NCI-H146 (cell line): ENCODE measurements around the gene SULT1A3.
"Not testable (repeated sequence)": the region's sequence is repeated elsewhere in the genome, so short reads cannot be mapped to it uniquely, and the experiment has no call there.

Source experiments
- DNase-seq: peaks from one replicate; lab custom pipeline; 2025; lab: John Stamatoyannopoulos, UW

Gene SULT1A3

DNA sequence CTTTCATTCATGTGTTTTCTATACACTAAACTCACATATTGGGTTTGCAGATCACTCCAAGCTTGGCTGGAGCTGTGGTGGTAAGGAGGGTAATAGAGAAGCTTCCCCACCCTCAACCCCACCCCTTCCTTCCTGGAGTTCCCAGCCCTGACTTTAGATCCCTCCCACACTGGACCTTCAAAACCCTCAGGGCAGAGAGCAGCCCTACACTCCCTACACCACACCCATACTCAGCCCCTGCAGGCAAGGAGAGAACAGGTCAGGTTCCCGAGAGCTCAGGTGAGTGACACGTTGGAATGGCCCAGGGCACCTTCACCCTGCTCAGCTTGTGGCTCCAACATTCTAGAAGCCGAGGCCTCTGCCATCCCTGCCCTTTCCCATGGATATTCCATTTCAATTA lies at the start of gene SULT1A3:
Gene SULT1A3, plus strand, starts transcription at position 207 of the 400 bp plus-strand sequence. CDS start 1,474 bp downstream, outside the sequence.
- not testable (repeated sequence) for DNase-seq

DNA sequence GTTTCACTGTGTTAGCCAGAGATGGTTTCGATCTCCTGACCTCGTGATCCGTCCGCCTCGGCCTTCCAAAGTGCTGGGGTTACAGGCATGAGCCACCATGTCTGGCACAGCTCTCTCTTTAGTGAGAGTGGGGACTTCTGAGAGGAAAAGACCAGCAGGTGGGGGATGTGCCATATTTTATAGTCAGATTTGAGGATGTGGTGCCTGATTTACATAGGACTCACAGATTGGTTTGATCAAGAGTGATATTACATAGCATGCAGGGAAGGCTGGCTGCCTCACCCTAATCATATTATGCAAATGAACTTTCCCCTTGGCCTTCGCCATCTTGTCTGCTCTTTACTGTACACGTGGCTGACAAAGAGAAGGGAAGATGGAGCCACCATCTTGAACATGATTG lies 48.0 kb upstream of the SULT1A3 start:
- no peak for DNase-seq

- DNase-seq, result no peak
These were observed 46.5 kb upstream of the SULT1A3 start for GRCh38 chr16:30152517-30152916.

- no peak for DNase-seq
These were observed 43.9 kb upstream of the SULT1A3 start for GRCh38 chr16:30155188-30155587.

- no peak for DNase-seq
These were observed 41.8 kb upstream of the SULT1A3 start for GRCh38 chr16:30157214-30157613.

GRCh38 chr16:30163538-30163937 lies 35.5 kb upstream of the SULT1A3 start:
- DNase-seq, result no peak

DNA sequence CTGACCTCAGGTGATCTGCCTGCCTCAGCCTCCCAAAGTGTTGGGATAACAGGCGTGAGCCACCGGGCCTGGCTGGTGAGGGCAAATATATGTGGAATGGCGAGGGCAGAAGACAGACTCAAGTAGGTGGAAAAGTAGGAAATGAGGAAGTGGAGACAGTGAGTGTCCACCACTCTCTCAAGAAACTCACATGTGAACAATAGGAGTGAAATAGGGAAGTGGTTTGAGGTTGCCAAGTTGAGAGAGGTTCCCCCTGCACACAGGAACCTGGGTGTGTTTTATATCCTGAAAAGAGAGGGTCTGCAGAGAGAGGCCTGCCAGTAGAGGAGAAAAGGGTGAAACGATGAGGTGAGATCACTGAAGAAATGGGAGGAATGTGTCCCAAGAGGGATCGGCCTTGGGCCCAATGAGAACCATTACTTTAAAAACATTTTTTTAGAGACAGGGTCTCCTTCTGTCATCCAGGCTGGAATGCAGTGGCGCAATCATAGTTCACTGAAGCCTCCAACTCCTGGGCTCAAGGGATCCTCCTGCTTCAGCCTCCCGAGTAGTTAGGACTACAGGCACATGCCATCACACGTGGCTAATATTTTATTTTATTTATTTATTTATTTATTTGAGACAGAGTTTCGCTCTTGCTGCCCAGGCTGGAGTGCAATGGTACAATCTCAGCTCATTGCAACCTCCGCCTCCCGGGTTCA lies 32.7 kb upstream of the SULT1A3 start:
- DNase-seq, result no peak

DNA sequence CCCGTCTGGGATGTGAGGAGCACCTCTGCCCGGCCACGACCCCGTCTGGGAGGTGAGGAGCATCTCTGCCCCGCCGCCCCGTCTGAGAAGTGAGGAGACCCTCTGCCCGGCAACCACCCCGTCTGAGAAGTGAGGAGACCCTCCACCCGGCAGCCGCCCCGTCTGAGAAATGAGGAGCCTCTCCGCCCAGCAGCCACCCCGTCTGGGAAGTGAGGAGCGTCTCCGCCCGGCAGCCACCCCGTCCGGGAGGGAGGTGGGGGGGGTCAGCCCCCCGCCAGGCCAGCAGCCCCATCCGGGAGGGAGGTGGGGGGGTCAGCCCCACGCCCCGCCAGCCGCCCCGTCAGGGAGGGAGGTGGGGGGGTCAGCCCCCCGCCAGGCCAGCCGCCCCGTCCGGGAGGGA lies 30.3 kb upstream of the SULT1A3 start:
- DNase-seq, result not testable (repeated sequence)

GRCh38 chr16:30169416-30169815 lies 29.6 kb upstream of the SULT1A3 start:
- not testable (repeated sequence) for DNase-seq

DNA sequence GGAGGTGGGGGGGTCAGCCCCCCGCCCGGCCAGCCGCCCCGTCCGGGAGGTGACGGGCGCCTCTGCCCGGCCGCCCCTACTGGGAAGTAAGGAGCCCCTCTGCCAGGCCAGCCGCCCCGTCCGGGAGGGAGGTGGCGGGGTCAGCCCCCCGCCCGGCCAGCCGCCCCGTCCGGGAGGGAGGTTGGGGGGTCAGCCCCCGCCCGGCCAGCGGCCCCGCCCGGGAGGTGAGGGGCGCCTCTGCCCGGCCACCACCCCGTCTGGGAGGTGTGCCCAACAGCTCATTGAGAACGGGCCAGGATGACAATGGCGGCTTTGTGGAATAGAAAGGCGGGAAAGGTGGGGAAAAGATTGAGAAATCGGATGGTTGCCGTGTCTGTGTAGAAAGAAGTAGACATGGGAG lies 28.9 kb upstream of the SULT1A3 start:
- not testable (repeated sequence) for DNase-seq

DNA sequence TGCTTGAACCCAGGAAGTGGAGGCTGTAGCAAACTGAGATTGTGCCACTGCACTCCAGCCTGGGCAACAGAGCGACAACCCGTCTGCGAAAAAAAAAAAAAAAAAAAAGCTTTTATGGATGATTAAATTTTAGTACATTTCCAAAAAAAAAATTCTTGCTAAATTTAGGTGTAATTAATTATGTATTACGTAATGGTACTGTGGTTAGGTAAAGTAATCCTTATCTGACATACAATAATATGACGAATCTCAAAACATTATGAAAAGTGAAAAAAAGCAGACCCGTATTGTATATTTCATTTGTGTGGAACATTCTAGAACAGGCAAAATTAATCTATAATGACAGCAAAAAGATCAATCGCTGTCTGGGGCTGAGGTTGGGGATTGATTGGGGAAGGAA lies 26.0 kb upstream of the SULT1A3 start:
- DNase-seq, result no peak

GRCh38 chr16:30176876-30177275 lies 22.2 kb upstream of the SULT1A3 start:
- not testable (repeated sequence) for DNase-seq

DNA sequence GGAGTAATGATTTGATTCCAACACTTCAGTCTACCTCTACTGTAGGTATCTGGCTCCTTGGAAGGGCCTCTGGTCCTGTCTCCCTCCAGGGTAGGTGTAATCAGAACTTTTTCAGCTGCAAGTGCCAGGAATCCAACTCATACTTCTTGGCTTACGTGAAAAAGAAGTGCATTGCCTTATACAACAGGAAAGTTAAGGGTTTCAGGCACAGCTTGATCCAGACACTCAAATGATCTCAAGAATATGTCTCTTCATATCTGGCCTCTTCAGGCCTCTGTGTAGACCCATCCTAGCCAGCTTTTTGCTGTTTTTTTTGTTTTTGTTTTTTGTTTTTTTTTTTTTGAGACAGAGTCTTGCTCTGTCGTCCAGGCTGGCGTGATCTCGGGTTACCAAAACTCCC lies 19.9 kb upstream of the SULT1A3 start:
- DNase-seq, result no peak

DNA sequence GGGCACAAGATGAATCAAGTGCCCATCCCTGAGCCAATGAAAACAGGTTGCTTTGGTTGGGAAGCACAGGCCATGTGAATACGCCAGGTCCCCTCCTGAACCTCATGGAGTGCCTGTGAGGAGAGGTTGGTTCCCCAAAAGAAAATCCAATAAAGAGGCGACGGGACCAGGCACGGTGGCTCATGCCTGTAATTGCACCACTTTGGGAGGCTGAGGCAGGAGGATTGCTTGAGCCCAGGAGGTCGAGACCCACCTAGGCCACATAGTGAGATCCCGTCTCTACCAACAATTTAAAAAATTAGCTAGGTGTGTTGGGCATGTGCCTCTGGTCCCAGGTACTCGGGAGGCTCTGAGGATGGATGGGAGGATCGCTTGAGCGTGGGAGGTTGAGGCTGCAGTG lies 19.1 kb upstream of the SULT1A3 start:
- DNase-seq, result no peak

GRCh38 chr16:30180741-30181140 lies 18.3 kb upstream of the SULT1A3 start:
- DNase-seq, result no peak

- peak; percentile 82 for DNase-seq
These were observed 15.6 kb upstream of the SULT1A3 start, which contains the start of gene CORO1A for GRCh38 chr16:30183233-30184095. CORO1A (plus strand) TSS chr16:30183602; CDS start chr16:30185210, 1,608 bp downstream.

GRCh38 chr16:30184096-30184890 lies 14.8 kb upstream of the SULT1A3 start:
- peak; percentile 93 for DNase-seq

DNA sequence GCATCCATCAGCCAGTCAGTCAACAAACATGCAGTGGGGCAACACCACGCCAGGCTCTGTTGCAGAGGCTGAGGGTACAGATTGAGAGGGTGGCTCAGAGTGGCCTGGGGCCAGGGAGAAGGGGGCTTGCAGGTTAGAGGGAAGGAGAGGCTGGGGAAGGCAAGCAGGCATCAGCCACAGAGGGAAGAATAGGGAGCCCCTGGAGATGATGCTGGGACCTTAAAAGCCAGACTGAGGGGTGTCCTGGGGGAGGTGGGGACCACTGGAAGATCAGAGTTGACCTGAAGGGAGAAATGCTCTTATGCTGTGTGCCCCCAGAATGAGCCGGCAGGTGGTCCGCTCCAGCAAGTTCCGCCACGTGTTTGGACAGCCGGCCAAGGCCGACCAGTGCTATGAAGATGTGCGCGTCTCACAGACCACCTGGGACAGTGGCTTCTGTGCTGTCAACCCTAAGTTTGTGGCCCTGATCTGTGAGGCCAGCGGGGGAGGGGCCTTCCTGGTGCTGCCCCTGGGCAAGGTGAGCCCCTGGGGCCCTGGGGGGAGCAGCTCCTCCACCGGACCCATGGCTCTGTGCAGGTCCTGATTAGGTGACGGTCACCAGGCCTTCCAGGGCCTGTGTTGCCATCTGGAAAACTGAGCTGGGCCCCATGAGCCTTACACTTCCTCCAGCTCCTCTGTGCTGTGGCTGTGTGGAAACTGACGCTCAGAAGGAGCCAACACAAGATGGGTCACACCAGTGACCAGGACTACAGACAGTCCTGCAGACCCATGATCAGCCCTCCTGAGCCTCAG lies 14.0 kb upstream of the SULT1A3 start:
- no peak for DNase-seq

GRCh38 chr16:30185683-30186421 lies 13.2 kb upstream of the SULT1A3 start:
- no peak for DNase-seq

- no peak for DNase-seq
These were observed 12.6 kb upstream of the SULT1A3 start for GRCh38 chr16:30186444-30186781.
